G401.6 (cell line): Measurements from ENCODE around the gene GIPC3.

Experiments
- FAIRE-seq: peaks from 2 replicates; lab custom pipeline; 2012; peaks lifted over from hg19 to GRCh38; lab: Jason Lieb, UNC

The GIPC3 gene

GRCh38 chr19:3638208-3639193 lies 53.2 kb downstream of the GIPC3 start:
- no peak for FAIRE-seq

- FAIRE-seq = no peak
These were observed 54.2 kb downstream of the GIPC3 start for GRCh38 chr19:3639479-3639878.

GRCh38 chr19:3641515-3642269 lies 56.4 kb downstream of the GIPC3 start:
- no peak for FAIRE-seq

- no peak for FAIRE-seq
These were observed 57.0 kb downstream of the GIPC3 start for GRCh38 chr19:3642296-3642695.
